SJSA1 (cell line): ENCODE results near the gene ITGA4. TPM values are rescaled to one million over a fixed set of nuclear protein-coding genes. Genes with fewer than 3 reads are reported as not detected.
A peak's percentile ranks its signal among the peaks of the same experiment; 100 is the strongest.

ENCODE experiments used
- DNase-seq, 2 experiments: peaks; one replicate each; pipeline ENCODE4 v3.0.0-alpha.2; 2015 to 2020; ENCODE audit warnings: low spot score in 2 of 2, low read depth in 1 of 2
- H3K27ac ChIP-seq: fragments of 250-450 bp; sonication (Bioruptor Pico); 2 replicates; pipeline ENCODE4 v1.5.1; 2020; ENCODE audit warnings: mild to moderate bottlenecking, moderate library complexity
- H3K27me3 ChIP-seq: fragments of 250-450 bp; sonication (Bioruptor Pico); replicated peaks from 2 replicates; pipeline ENCODE4 v1.5.1; 2020; ENCODE audit warnings: mild to moderate bottlenecking, moderate library complexity
- H3K36me3 ChIP-seq: fragments of 250-450 bp; sonication (Bioruptor Pico); 2 replicates; pipeline ENCODE4 v1.5.1; 2020; ENCODE audit warnings: mild to moderate bottlenecking
- H3K4me1 ChIP-seq: fragments of 250-450 bp; sonication (Bioruptor Pico); replicated peaks from 2 replicates; pipeline ENCODE4 v1.6.1; 2021; ENCODE audit warnings: mild to moderate bottlenecking
- H3K4me3 ChIP-seq: fragments of 250-450 bp; sonication (Bioruptor Pico); 2 replicates; pipeline ENCODE4 v1.5.1; 2020; ENCODE audit warnings: mild to moderate bottlenecking
- H3K9me3 ChIP-seq: fragments of 250-450 bp; sonication (Bioruptor Pico); replicated peaks from 2 replicates; pipeline ENCODE4 v1.5.1; 2020; ENCODE audit warnings: mild to moderate bottlenecking
- total RNA-seq: library from RNA; depleted of rRNA; stranded (reverse); fragments of >200 nt; shearing (Covaris generic); gene quantifications from 2 replicates; pipeline ENCODE4 v1.2.3, GENCODE V29; 2014

The ITGA4 gene
- total RNA-seq, 1 experiment from 2014 or later, result 80.0 TPM

DNA sequence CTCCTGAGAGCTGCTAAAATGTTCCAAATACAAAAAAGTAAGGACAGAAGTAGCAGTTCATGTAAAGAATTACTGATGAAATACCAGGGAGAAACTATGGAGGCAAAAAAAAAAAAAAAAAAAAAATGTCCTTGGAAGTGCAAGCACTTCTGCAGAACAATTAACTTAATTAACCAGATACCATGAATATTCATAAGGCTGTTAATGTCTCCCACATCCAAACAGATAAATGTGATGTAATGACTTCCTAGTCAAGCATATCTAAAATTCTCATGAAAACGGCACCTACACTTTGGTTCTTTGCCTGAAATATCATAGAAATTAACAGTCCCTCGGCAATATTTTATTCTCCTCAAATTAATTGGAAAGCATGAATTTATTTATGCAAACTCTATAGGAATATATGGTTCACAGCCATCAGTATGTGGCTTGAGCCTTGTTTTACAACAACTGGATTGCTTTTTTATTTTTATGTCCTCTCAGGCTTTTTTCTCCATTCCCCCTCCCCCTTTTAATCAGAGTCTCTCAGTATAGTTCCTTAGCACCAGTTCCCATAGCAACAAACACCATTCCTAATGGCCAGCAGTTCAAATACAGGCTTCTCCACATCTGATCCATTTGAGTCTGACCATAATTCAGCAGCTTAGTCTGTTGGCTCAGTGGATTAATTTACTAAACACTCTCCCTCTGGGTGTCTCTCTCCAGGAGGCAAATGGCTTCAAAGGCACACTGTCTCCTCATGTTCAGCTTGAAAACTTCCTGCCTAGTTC lies 97.1 kb downstream of the ITGA4 start:
- no peak overlapping the region for H3K4me3 ChIP-seq
- no peak overlapping the region for H3K27ac ChIP-seq
- no peaks in the 10 kb centered on the region for H3K9me3 ChIP-seq
- no peaks in the 10 kb centered on the region for H3K27me3 ChIP-seq
- no peaks in the 10 kb centered on the region for H3K4me1 ChIP-seq
- DNase-seq, result no peak
- H3K36me3 ChIP-seq, result no peaks in the 10 kb centered on the region

DNA sequence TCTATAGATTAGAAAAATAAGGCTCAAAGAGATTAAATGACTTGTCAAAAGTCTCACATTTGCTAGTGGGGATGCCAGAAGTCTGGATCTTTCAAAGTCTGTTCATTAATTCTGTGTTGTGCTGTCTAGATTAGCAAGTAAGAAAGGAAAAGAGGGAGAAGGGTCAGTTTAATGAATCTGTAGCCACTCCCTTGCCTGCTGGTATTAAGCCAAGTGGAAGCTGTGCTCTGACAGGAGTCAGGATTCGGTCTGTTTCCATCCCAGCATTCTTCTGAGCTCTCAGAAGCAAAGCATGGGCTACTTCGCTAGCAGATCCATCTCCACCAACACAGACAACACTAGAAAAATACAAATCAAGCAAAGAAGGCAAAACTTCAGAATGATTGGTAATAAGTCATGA lies 101.2 kb downstream of the ITGA4 start:
- no peaks in the 10 kb centered on the region for H3K4me1 ChIP-seq

GRCh38 chr2:181563101-181563692 lies 106.0 kb downstream of the ITGA4 start:
- Histone ChIP-seq H3K4me3 (no peak overlapping the region), H3K27ac (no peak overlapping the region), H3K36me3 (no peaks in the 10 kb centered on the region), H3K4me1 (no peaks in the 10 kb centered on the region), H3K27me3 (no peaks in the 10 kb centered on the region; the same call in 1 of the 2 replicates), H3K9me3 (no peaks in the 10 kb centered on the region)
- no peak for DNase-seq

More for the DNA sequence above, 101.2 kb downstream of the ITGA4 start:
- H3K4me3 ChIP-seq, result no peak overlapping the region
- no peak for DNase-seq
- no peaks in the 10 kb centered on the region for H3K9me3 ChIP-seq
- H3K36me3 ChIP-seq, result no peaks in the 10 kb centered on the region
- no peak overlapping the region for H3K27ac ChIP-seq
- no peaks in the 10 kb centered on the region for H3K27me3 ChIP-seq

- H3K36me3 ChIP-seq, result no peaks in the 10 kb centered on the region
- no peak for DNase-seq
- peaks cover 5% of the 10 kb centered on the region; the same call in 1 of the 2 replicates for H3K27me3 ChIP-seq
- no peaks in the 10 kb centered on the region for H3K9me3 ChIP-seq
- no peak overlapping the region for H3K4me3 ChIP-seq
- no peak overlapping the region for H3K27ac ChIP-seq
- no peaks in the 10 kb centered on the region for H3K4me1 ChIP-seq
These were observed 109.3 kb downstream of the ITGA4 start for GRCh38 chr2:181566334-181567032.

- Histone ChIP-seq H3K36me3 (no peaks in the 10 kb centered on the region), H3K4me3 (no peak overlapping the region), H3K4me1 (no peaks in the 10 kb centered on the region), H3K9me3 (no peaks in the 10 kb centered on the region), H3K27me3 (peaks cover 9% of the 10 kb centered on the region; the same call in 1 of the 2 replicates), H3K27ac (no peak overlapping the region)
- DNase-seq, result no peak
These were observed 112.9 kb downstream of the ITGA4 start for GRCh38 chr2:181570059-181570458.

- no peak overlapping the region for H3K27ac ChIP-seq
- no peak for DNase-seq
- no peaks in the 10 kb centered on the region for H3K4me1 ChIP-seq
- no peaks in the 10 kb centered on the region for H3K9me3 ChIP-seq
- no peaks in the 10 kb centered on the region for H3K36me3 ChIP-seq
- peaks cover 14% of the 10 kb centered on the region; the same call in 1 of the 2 replicates for H3K27me3 ChIP-seq
- H3K4me3 ChIP-seq, result no peak overlapping the region
These were observed 113.9 kb downstream of the ITGA4 start for GRCh38 chr2:181570833-181571661.

GRCh38 chr2:181573140-181573736 lies 116.1 kb downstream of the ITGA4 start:
- no peak overlapping the region for H3K4me3 ChIP-seq
- no peaks in the 10 kb centered on the region for H3K4me1 ChIP-seq
- no peaks in the 10 kb centered on the region for H3K9me3 ChIP-seq
- DNase-seq, result peak in 1 of 2 experiments; percentile 3
- H3K27ac ChIP-seq, result no peak overlapping the region
- H3K36me3 ChIP-seq, result no peaks in the 10 kb centered on the region
- peaks cover 14% of the 10 kb centered on the region; the same call in 1 of the 2 replicates for H3K27me3 ChIP-seq

DNA sequence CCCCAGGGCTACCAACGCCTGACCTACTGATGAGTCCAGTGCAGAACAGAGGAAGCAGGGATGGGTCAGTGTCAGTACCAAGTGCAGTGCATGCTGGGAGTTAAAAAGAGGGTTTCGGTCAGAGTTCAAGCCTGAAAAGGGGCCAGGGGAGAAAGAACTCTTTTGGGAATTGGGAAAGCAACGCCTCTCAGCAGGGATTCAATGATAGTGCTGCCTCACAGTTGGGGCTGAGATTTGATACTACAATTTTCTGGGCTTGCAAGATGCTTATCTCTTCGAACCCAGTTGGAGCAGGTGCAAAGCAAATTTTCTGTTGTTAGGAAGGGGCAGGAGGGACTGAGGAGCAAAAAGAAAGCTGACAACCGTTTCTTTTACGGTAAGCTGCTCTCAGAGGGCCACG lies 117.1 kb downstream of the ITGA4 start:
- Histone ChIP-seq H3K27ac (no peak overlapping the region), H3K27me3 (peaks cover 14% of the 10 kb centered on the region; the same call in 1 of the 2 replicates), H3K9me3 (no peaks in the 10 kb centered on the region), H3K36me3 (no peaks in the 10 kb centered on the region), H3K4me3 (no peak overlapping the region), H3K4me1 (no peaks in the 10 kb centered on the region)
- no peak for DNase-seq

GRCh38 chr2:181575024-181575649 lies 118.0 kb downstream of the ITGA4 start:
- Histone ChIP-seq H3K36me3 (no peaks in the 10 kb centered on the region), H3K9me3 (no peaks in the 10 kb centered on the region), H3K27ac (no peak overlapping the region), H3K4me1 (no peaks in the 10 kb centered on the region), H3K27me3 (peaks cover 13% of the 10 kb centered on the region; the same call in 1 of the 2 replicates), H3K4me3 (no peak overlapping the region)
- no peak for DNase-seq

DNA sequence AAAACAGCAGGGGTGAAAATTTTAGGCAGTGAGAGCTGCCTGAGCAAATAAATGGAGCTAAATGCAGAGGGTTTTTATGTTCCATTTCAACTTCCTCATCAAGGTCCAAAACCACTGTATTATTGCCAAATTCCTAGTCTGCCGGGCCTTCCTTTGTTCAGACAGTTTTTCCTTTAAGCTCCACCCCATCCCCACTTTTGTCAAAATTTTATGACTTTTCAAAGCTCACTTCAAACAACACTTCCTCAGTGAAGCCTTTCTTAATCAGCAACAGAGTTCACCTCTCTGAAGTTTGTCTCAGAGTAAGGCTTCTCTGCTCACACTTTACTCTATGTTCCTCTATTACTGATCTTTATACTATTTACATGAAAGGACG lies 118.5 kb downstream of the ITGA4 start:
- Histone ChIP-seq H3K27me3 (peaks cover 9% of the 10 kb centered on the region; the same call in 1 of the 2 replicates), H3K4me1 (no peaks in the 10 kb centered on the region), H3K36me3 (no peaks in the 10 kb centered on the region), H3K4me3 (no peak overlapping the region), H3K9me3 (no peaks in the 10 kb centered on the region), H3K27ac (no peak overlapping the region)
- DNase-seq, result no peak

DNA sequence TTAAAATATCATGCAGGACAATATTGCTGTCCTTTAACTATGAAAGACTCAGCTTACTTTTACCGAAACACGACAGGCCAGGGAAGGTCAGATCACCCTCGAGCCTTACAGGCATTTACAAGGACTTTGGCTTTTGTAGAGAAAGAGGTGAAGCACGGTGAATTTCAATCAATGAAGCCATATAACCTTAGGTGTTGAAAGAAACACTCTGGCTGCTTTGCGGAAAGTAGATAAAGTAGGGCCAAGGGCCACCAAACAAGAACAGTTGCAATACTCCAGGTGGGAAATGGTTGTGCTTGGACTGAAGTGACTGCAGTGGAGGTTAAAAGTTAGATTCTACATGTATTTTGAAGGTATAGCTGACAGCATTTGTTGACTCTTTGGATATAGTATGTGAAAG lies 119.2 kb downstream of the ITGA4 start:
- Histone ChIP-seq H3K4me1 (no peaks in the 10 kb centered on the region), H3K27me3 (peaks cover 9% of the 10 kb centered on the region; the same call in 1 of the 2 replicates), H3K4me3 (no peak overlapping the region), H3K36me3 (no peaks in the 10 kb centered on the region), H3K9me3 (no peaks in the 10 kb centered on the region), H3K27ac (no peak overlapping the region)
- DNase-seq, result no peak

DNA sequence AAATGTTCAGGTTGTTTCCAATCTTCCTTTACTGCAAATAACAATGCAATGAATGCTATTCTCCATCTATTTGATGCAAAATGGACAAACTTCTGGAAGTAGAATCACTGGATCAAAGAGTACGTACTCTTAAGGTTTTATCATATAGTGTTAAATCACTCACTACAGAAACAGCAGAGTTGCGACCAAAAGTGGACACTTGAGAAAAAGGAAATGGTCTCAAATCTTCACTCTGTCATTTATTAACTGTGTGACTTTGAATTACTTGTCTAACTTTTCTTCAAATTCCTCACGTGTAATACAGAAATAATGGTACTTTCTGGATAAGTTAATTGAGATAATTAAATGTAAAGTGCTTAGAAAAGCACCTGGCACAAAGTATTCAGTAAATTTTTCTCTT lies 121.6 kb downstream of the ITGA4 start:
- H3K36me3 ChIP-seq, result no peaks in the 10 kb centered on the region
- peaks cover 9% of the 10 kb centered on the region; the same call in 1 of the 2 replicates for H3K27me3 ChIP-seq
- H3K4me3 ChIP-seq, result no peak overlapping the region
- no peaks in the 10 kb centered on the region for H3K4me1 ChIP-seq
- DNase-seq, result no peak
- no peak overlapping the region for H3K27ac ChIP-seq
- no peaks in the 10 kb centered on the region for H3K9me3 ChIP-seq

- Histone ChIP-seq H3K9me3 (no peaks in the 10 kb centered on the region), H3K27ac (no peak overlapping the region), H3K4me1 (no peaks in the 10 kb centered on the region), H3K27me3 (peaks cover 4% of the 10 kb centered on the region; the same call in 1 of the 2 replicates), H3K4me3 (no peak overlapping the region), H3K36me3 (no peaks in the 10 kb centered on the region)
- no peak for DNase-seq
These were observed 124.3 kb downstream of the ITGA4 start for GRCh38 chr2:181581534-181581933.
